ENCODE data around the gene GPR68.

The GPR68 gene

DNA sequence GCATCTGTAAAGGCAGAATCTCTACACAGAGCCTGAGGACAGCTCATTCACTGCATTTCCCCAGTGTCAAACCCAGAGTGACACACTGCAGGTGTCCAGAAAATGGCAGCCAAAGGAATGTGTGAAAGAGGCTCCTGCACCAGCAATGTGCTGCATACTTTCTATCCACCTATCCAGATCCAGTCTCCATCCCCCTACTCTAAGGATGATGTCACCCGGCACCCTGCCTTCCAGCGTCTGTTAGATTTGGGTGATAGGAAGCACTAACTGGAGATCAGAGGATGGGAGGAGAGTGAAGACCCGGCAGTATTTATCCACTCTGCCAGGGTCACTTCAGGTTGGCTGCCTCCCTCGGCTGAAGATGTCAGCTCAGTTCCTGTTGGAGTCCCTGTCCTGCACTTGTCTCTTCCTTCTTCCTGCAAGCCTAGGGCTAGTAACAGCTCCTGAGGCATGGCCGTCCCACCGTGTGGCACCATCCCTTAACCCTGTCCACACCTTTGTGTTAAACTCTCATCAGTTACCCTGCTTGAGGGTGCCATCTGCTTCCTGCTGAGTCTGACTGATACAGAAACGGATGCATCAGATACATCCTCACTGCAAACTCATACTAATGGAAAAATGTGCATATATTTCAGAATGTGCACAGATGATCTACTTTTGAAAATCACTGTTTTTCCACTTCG is 13.0 kb upstream of the GPR68 start:
- Histone ChIP-seq H4K20me1 (ENCODE audit: insufficient read depth, low read length) (no peaks in the 10 kb centered on the region), H3K9me3 (replicated peaks; ENCODE audit: insufficient read depth, low read length) (no peaks in the 10 kb centered on the region), H3K27me3 (replicated peaks; ENCODE audit: insufficient read depth, low read length) (no peaks in the 10 kb centered on the region), H3K36me3 (replicated peaks; ENCODE audit: insufficient read depth, low read length) (no peaks in the 10 kb centered on the region), H3K27ac (ENCODE audit: low read length) (no peak overlapping the region), H3K4me2 (ENCODE audit: low read depth, low read length) (no peak overlapping the region), H3K4me1 (ENCODE audit: low read length) (no peaks in the 10 kb centered on the region), H3F3A (ENCODE audit: insufficient read depth, low read length) (no peaks in the 10 kb centered on the region), H2AFZ (ENCODE audit: low read length) (no peak overlapping the region), H3K4me3 (ENCODE audit: low read length) (no peak overlapping the region), H3K79me2 (ENCODE audit: low read length) (no peaks in the 10 kb centered on the region), H3K9ac (ENCODE audit: low read length) (no peak overlapping the region), H3K9me2 (replicated peaks; ENCODE audit: insufficient read depth, low read length) (no peaks in the 10 kb centered on the region)
- TF ChIP-seq CTCF (IDR thresholded peaks at IDR 0.05; ENCODE audit: low read length): no peak
- no peak for DNase-seq

GRCh38 chr14:91256661-91257060 is 12.2 kb upstream of the GPR68 start:
- TF ChIP-seq CTCF (IDR thresholded peaks at IDR 0.05; ENCODE audit: low read length) (no peak), EZH2phosphoT487 (IDR thresholded peaks at IDR 0.05; ENCODE audit: low read length) (no peak), EZH2 (optimal IDR thresholded peaks at IDR 0.05; ENCODE audit: low read depth, low read length) (no peak)
- no peak for DNase-seq
- no peaks in the 10 kb centered on the region for H4K20me1 ChIP-seq (ENCODE audit: insufficient read depth, low read length)
- no peak overlapping the region for H3K9ac ChIP-seq (ENCODE audit: low read length)
- H3K27ac ChIP-seq (ENCODE audit: low read length): no peak overlapping the region
- no peaks in the 10 kb centered on the region for H3K36me3 ChIP-seq (replicated peaks; ENCODE audit: insufficient read depth, low read length)
- H3K9me2 ChIP-seq (replicated peaks; ENCODE audit: insufficient read depth, low read length): no peaks in the 10 kb centered on the region
- H2AFZ ChIP-seq (ENCODE audit: low read length): no peak overlapping the region
- H3F3A ChIP-seq (ENCODE audit: insufficient read depth, low read length): no peaks in the 10 kb centered on the region
- H3K4me3 ChIP-seq (ENCODE audit: low read length): no peak overlapping the region
- H3K4me2 ChIP-seq (ENCODE audit: low read depth, low read length): no peak overlapping the region
- no peaks in the 10 kb centered on the region for H3K4me1 ChIP-seq (ENCODE audit: low read length)
- no peaks in the 10 kb centered on the region for H3K27me3 ChIP-seq (replicated peaks; ENCODE audit: insufficient read depth, low read length)
- H3K9me3 ChIP-seq (replicated peaks; ENCODE audit: insufficient read depth, low read length): no peaks in the 10 kb centered on the region
- no peaks in the 10 kb centered on the region for H3K79me2 ChIP-seq (ENCODE audit: low read length)

- H3K9ac ChIP-seq (ENCODE audit: low read length): no peak overlapping the region
- H2AFZ ChIP-seq (ENCODE audit: low read length): no peak overlapping the region
- H3K4me3 ChIP-seq (ENCODE audit: low read length): no peak overlapping the region
- H3K4me1 ChIP-seq (ENCODE audit: low read length): peaks cover 6% of the 10 kb centered on the region; the same call in 1 of the 2 replicates
- no peaks in the 10 kb centered on the region for H3K27me3 ChIP-seq (replicated peaks; ENCODE audit: insufficient read depth, low read length)
- H3K9me2 ChIP-seq (replicated peaks; ENCODE audit: insufficient read depth, low read length): no peaks in the 10 kb centered on the region
- no peaks in the 10 kb centered on the region for H4K20me1 ChIP-seq (ENCODE audit: insufficient read depth, low read length)
- H3K79me2 ChIP-seq (ENCODE audit: low read length): no peaks in the 10 kb centered on the region
- H3F3A ChIP-seq (ENCODE audit: insufficient read depth, low read length): no peaks in the 10 kb centered on the region
- no peaks in the 10 kb centered on the region for H3K36me3 ChIP-seq (replicated peaks; ENCODE audit: insufficient read depth, low read length)
- TF ChIP-seq CTCF (IDR thresholded peaks at IDR 0.05; ENCODE audit: low read length) (no peak), EZH2phosphoT487 (IDR thresholded peaks at IDR 0.05; ENCODE audit: low read length) (no peak), EZH2 (optimal IDR thresholded peaks at IDR 0.05; ENCODE audit: low read depth, low read length) (no peak)
- H3K27ac ChIP-seq (ENCODE audit: low read length): no peak overlapping the region
- no peak for DNase-seq
- H3K4me2 ChIP-seq (ENCODE audit: low read depth, low read length): no peak overlapping the region
- no peaks in the 10 kb centered on the region for H3K9me3 ChIP-seq (replicated peaks; ENCODE audit: insufficient read depth, low read length)
Measured at GRCh38 chr14:91255026-91255695, 10.7 kb upstream of the GPR68 start.
